Cardiac fibroblast (primary cell): ENCODE measurements around the gene RBL1.
"Not testable (repeated sequence)": the region's sequence is repeated elsewhere in the genome, so short reads cannot be mapped to it uniquely, and the experiment has no call there.

Source experiments
- DNase-seq, 2 donors: peaks; one replicate each; pipeline versions ENCODE4 v3.0.0 to v3.0.0-alpha.2; 2010; ENCODE audit warnings: low read depth in 2 of 2
- H3K4me3 ChIP-seq, 2 donors: replicated peaks in 1 of 2; 1 replicate in 1 of 2; 2 replicates in 1 of 2; pipeline ENCODE4 v1.5.1; 2011; ENCODE audit warnings: low read depth in 2 of 2, low read length in 2 of 2, mild to moderate bottlenecking in 2 of 2, moderate library complexity in 1 of 2
- CTCF ChIP-seq: IDR thresholded peaks from one replicate; pipeline ENCODE4 v1.5.1; 2011; ENCODE audit warnings: low read depth, mild to moderate bottlenecking, low read length, inconsistent platforms

RBL1 gene

GRCh38 chr20:37077009-37077408 lies 18.8 kb downstream of the RBL1 start:
- no peak for DNase-seq
- no peak for TF ChIP-seq CTCF

DNA sequence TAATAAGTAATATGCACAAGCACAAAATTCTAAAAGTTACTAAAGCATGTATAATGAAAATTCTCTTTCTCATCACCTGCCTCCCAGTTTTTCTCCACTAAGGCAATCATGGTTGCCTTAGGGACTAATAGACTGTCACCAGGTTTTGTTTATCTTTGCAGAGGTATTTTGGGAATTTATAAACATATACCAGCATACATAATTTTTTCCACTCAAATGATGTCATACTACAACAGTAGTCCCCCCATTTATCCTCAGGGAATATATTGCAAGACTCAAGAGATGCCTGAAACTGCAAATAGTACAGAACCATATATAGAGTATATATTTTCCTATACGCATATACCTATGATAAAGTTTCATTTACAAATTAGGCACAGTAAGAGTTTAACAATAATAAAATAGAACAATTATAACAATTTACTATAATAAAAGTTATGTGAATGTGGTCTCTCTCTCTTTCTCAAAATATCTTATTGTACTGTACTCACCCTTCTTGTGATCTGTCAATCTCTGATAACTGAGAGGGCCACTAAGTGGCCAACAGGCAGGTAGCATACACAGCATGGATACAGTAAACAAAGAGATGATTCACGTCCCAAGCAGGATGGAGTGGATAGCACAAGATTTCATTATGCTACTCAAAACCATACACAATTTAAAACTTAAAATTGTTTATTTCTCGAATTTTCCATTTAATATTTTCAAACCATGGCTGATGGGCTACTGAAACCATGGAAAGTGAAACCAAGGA lies 19.7 kb downstream of the RBL1 start:
- no peak for DNase-seq
- TF ChIP-seq CTCF = no peak
- no peak overlapping the region for H3K4me3 ChIP-seq

More at GRCh38 chr20:37077009-37077408, 18.8 kb downstream of the RBL1 start:
- H3K4me3 ChIP-seq = no peak overlapping the region

GRCh38 chr20:37072293-37073196 lies 23.3 kb downstream of the RBL1 start:
- DNase-seq = no peak

GRCh38 chr20:37071481-37071911 lies 24.3 kb downstream of the RBL1 start:
- no peak for TF ChIP-seq CTCF
- peak; percentile 21 to 28 for DNase-seq
- H3K4me3 ChIP-seq = no peak overlapping the region

More at GRCh38 chr20:37072293-37073196, 23.3 kb downstream of the RBL1 start:
- no peak overlapping the region for H3K4me3 ChIP-seq
- no peak for TF ChIP-seq CTCF

DNA sequence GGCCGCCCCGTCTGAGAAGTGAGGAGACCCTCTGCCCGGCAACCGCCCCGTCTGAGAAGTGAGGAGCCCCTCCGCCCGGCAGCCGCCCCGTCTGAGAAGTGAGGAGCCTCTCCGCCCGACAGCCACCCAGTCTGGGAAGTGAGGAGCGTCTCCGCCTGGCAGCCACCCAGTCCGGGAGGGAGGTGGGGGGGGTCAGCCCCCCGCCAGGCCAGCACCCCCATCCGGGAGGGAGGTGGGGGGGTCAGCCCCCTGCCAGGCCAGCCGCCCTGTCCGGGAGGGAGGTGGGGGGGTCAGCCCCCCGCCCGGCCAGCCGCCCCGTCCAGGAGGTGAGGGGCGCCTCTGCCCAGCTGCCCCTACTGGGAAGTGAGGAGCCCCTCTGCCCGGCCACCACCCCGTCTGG lies 26.2 kb downstream of the RBL1 start:
- DNase-seq, H3K4me3 ChIP-seq: not testable (repeated sequence)

DNA sequence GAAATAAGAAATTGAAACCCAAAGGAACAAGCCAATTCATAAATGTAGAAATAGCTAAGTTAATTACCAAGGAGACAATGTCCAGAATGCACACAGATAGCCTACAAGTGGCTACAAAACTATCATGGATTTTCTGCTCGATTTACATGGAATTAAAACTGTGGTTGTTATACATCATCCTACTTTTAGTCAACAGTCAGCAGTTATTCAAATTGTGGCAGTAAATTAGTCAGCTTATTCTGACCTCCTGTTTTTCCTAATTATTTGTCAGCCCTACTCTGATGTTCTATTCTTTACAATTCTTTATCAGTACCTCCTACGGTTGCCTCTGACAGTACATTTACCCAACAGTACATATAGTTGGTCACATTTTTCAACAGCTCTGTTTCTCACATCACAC lies 29.6 kb downstream of the RBL1 start:
- TF ChIP-seq CTCF = no peak
- no peak overlapping the region for H3K4me3 ChIP-seq
- no peak for DNase-seq

DNA sequence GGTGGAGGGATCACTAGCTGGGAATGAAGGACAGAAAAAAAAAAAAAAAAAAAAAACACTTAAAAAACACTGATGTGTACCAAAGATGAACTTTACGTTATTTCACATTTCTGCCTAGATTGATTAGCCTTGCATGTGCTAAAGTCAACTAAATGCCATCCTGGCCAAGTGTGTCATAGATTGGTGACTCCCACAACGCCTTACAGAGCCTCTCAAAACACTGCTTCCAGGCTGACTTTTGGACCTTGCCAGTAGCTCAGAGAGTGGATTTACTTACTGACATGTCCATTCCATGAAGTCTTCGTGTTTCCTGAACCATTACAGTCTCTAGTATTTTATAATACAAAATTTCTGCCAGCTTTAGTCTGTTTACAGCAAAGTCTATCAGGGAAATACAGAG lies 40.5 kb downstream of the RBL1 start:
- no peak for DNase-seq
- no peak for TF ChIP-seq CTCF
- H3K4me3 ChIP-seq = no peak overlapping the region
